Measurements from ENCODE around the gene SLFNL1. TPM values are rescaled to one million over a fixed set of nuclear protein-coding genes. Genes with fewer than 3 reads are reported as not detected.

SLFNL1 gene
- total RNA-seq, 1 donor from 2014 or later: 1.0 TPM

GRCh38 chr1:41025979-41026819 lies 4.7 kb upstream of the SLFNL1 start:
- TF ChIP-seq CTCF (IDR thresholded peaks at IDR 0.05; ENCODE audit: unreplicated experiment): no peak
- H3K27ac Mint-ChIP-seq: peak overlapping the region; percentile 85
- H3K9me3 Mint-ChIP-seq (ENCODE audit: low read depth): no peaks in the 10 kb centered on the region
- H3K36me3 Mint-ChIP-seq (ENCODE audit: insufficient read depth): peaks cover 15% of the 10 kb centered on the region
- DNase-seq (ENCODE audit: low spot score, unreplicated experiment): no peak
- peaks cover 3% of the 10 kb centered on the region for H3K4me1 Mint-ChIP-seq (ENCODE audit: low read depth)
- H3K27me3 Mint-ChIP-seq: no peaks in the 10 kb centered on the region
- no peak overlapping the region for H3K4me3 Mint-ChIP-seq (ENCODE audit: low read depth)

- no peaks in the 10 kb centered on the region for H3K27me3 Mint-ChIP-seq
- H3K9me3 Mint-ChIP-seq (ENCODE audit: low read depth): no peaks in the 10 kb centered on the region
- no peak for DNase-seq (ENCODE audit: low spot score, unreplicated experiment)
- no peak overlapping the region for H3K4me3 Mint-ChIP-seq (ENCODE audit: low read depth)
- H3K27ac Mint-ChIP-seq: peak overlapping the region; percentile 60
- peaks cover 3% of the 10 kb centered on the region for H3K4me1 Mint-ChIP-seq (ENCODE audit: low read depth)
- no peak for TF ChIP-seq CTCF (IDR thresholded peaks at IDR 0.05; ENCODE audit: unreplicated experiment)
- H3K36me3 Mint-ChIP-seq (ENCODE audit: insufficient read depth): peaks cover 10% of the 10 kb centered on the region
Measured at GRCh38 chr1:41024953-41025352, 3.4 kb upstream of the SLFNL1 start.

GRCh38 chr1:41023279-41023990 lies 1.9 kb upstream of the SLFNL1 start:
- H3K4me3 Mint-ChIP-seq (ENCODE audit: low read depth): no peak overlapping the region
- H3K4me1 Mint-ChIP-seq (ENCODE audit: low read depth): peaks cover 3% of the 10 kb centered on the region
- H3K36me3 Mint-ChIP-seq (ENCODE audit: insufficient read depth): peaks cover 9% of the 10 kb centered on the region
- H3K9me3 Mint-ChIP-seq (ENCODE audit: low read depth): no peaks in the 10 kb centered on the region
- peak overlapping the region; percentile 65 for H3K27ac Mint-ChIP-seq
- no peaks in the 10 kb centered on the region for H3K27me3 Mint-ChIP-seq
- peak; percentile 30 for TF ChIP-seq CTCF (IDR thresholded peaks at IDR 0.05; ENCODE audit: unreplicated experiment)
- DNase-seq (ENCODE audit: low spot score, unreplicated experiment): no peak

GRCh38 chr1:41022424-41022823 lies 899 bp upstream of the SLFNL1 start:
- Mint-ChIP-seq H3K9me3 (ENCODE audit: low read depth) (no peaks in the 10 kb centered on the region), H3K36me3 (ENCODE audit: insufficient read depth) (peaks cover 5% of the 10 kb centered on the region)
- TF ChIP-seq CTCF (IDR thresholded peaks at IDR 0.05; ENCODE audit: unreplicated experiment): no peak

GRCh38 chr1:41020654-41021053 lies 871 bp downstream of the SLFNL1 start:
- Mint-ChIP-seq H3K27me3 (no peaks in the 10 kb centered on the region), H3K4me3 (ENCODE audit: low read depth) (no peak overlapping the region), H3K36me3 (ENCODE audit: insufficient read depth) (peaks cover 6% of the 10 kb centered on the region), H3K9me3 (ENCODE audit: low read depth) (no peaks in the 10 kb centered on the region), H3K27ac (no peak overlapping the region), H3K4me1 (ENCODE audit: low read depth) (peaks cover 3% of the 10 kb centered on the region)
- TF ChIP-seq CTCF (IDR thresholded peaks at IDR 0.05; ENCODE audit: unreplicated experiment): no peak
- no peak for DNase-seq (ENCODE audit: low spot score, unreplicated experiment)

More at GRCh38 chr1:41022424-41022823, 899 bp upstream of the SLFNL1 start:
- Mint-ChIP-seq H3K27me3 (no peaks in the 10 kb centered on the region), H3K4me3 (ENCODE audit: low read depth) (no peak overlapping the region), H3K4me1 (ENCODE audit: low read depth) (peaks cover 3% of the 10 kb centered on the region), H3K27ac (peak overlapping the region; percentile 56)
- no peak for DNase-seq (ENCODE audit: low spot score, unreplicated experiment)

All from progenitor cell of endocrine pancreas (in vitro differentiated cells).